Measurements from ENCODE around the gene KRTAP21-1.

DNA sequence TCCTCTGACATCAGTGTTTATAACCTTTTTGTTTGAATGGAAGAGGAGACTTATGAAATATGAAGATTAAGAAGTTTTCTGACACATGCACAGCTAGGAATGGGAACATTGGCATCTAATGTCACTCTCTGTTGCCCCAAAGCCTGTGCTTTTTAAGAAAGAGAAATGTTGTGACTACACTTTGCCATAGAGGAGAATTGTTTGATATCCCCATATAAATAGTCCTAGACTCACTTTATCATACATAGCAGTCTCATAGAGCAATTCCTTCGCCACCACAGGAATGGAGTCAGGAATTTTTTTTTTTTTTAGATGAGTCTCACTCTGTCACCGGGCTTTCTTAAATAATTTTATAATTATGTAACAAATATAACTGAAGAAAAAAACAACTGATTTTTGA lies 38.1 kb downstream of the KRTAP21-1 start:
- TF ChIP-seq, protein P1, sequence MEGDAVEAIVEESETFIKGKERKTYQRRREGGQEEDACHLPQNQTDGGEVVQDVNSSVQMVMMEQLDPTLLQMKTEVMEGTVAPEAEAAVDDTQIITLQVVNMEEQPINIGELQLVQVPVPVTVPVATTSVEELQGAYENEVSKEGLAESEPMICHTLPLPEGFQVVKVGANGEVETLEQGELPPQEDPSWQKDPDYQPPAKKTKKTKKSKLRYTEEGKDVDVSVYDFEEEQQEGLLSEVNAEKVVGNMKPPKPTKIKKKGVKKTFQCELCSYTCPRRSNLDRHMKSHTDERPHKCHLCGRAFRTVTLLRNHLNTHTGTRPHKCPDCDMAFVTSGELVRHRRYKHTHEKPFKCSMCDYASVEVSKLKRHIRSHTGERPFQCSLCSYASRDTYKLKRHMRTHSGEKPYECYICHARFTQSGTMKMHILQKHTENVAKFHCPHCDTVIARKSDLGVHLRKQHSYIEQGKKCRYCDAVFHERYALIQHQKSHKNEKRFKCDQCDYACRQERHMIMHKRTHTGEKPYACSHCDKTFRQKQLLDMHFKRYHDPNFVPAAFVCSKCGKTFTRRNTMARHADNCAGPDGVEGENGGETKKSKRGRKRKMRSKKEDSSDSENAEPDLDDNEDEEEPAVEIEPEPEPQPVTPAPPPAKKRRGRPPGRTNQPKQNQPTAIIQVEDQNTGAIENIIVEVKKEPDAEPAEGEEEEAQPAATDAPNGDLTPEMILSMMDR (IDR thresholded peaks at IDR 0.05) = no peak
- no peak for TF ChIP-seq POLR2A (IDR thresholded peaks at IDR 0.05)
